ENCODE data around the gene ENAH.

Gene ENAH

DNA sequence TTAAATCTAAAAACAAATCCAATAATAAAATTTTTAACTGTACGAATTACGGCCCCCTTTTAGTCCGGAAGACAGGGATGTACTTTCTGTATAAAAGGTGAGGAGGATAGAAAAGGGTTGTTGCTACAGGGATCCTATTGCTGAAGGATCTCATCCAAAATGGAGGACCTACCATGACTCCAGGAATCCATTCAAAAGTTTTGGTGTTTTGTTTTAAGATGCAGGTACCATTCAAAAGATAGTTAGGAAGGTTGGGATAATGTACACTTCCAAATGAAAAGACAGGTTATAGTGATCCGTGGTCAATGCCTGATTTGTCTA lies 1.3 kb upstream of the ENAH start:
- H3K27ac ChIP-seq = peak overlapping the region; percentile 92
- in situ Hi-C loops (cut with HindIII; ENCODE audit: low pct_ligation_motif_present, low sequenced_read_pairs) = no loop called here

DNA sequence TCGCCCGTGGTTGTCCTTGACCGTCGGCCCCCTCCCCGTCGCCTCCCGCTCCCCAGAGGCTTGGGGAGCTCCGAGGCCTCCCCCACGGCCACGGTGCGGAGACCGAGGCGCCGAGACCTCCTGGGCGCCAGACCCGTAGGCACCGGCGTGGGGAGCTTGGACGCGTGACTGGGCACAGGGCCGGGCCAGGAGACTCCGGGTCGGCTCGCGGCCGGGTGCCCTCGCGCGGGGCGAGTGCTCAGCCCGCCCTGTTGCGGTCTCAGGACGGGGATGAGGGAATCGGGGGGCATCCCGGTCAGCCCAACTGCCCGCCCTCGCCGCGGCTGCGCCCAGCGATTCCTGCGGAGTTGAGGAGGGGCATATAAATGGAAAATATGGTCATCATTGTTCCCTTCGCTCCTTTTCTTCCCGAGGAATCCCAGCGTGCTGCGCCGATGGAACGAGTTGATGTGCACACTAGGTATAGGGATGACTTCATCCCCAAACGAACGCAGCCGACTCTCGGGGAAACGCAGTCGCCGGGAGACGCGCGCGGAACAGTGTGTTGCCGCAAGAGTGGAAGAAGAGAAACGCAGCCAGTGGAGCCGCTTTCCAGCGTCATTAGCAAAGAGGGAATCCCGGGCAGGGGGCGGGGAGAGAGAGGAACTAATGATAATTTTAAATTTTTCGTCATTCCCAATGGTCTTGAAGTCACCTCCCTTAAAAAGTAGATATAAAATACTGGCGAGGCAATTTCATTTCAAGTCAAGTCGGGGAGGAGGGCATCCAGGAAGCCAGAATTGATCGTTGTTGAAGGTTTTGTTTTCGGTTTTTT lies 747 bp upstream of the ENAH start:
- in situ Hi-C loops (cut with HindIII; ENCODE audit: low pct_ligation_motif_present, low sequenced_read_pairs) = no loop called here
- peak; percentile 80 for DNase-seq
- Histone ChIP-seq H3K27ac (peak overlapping the region; percentile 92), H3K36me3 (replicated peaks) (no peaks in the 10 kb centered on the region), H3K4me3 (ENCODE audit: low read depth, low read length) (peak overlapping the region; percentile 83), H3K27me3 (replicated peaks) (no peaks in the 10 kb centered on the region)
- TF ChIP-seq CTCF (IDR thresholded peaks at IDR 0.05; ENCODE audit: low read depth, low read length, missing control alignments) = no peak

More for the DNA sequence above, 1.3 kb upstream of the ENAH start:
- Histone ChIP-seq H3K4me3 (ENCODE audit: low read depth, low read length) (peak overlapping the region; percentile 83), H3K27me3 (replicated peaks) (no peaks in the 10 kb centered on the region), H3K36me3 (replicated peaks) (no peaks in the 10 kb centered on the region)
- peak; percentile 6 for DNase-seq
- TF ChIP-seq CTCF (IDR thresholded peaks at IDR 0.05; ENCODE audit: low read depth, low read length, missing control alignments) = no peak

DNA sequence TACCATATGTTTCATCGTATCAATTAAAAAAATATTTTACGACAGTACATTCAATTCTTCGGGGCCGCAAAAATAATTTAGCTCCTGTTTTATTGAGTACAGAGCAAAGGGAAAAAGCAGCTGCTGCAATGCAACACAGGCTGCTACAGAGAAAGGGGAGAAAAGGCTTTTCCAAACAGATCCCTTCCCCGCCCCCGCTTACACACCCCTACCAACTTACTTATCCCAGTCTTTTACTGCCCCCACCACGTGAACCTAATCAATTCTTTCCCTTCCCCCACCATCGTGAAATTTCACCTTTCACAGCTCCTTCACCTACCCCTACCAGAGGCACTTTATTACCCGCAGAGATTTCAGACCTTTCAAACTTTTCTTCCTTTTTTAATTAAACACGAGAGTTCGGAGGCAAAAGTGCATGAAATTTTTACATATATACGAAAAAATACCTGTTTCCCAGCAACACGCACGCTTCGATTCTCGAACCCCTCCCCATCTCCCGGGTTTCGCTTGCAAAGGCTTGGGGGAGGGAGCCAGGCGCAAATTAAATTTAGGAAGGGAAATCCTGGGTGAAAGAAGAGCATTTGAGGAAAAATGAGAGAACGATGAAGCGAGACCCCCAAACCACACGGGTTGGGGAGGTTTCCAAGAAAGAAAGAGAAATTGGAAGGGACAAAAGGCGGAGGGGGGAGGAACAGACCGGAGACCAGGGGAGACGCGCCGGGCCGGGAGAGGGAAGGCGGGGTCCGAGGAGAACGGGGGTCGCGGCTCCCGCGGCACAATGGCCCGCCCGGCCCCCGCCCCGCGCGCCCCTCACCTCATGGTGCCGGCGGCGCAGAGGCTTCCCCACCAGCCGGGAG lies 823 bp downstream of the ENAH start:
- no peaks in the 10 kb centered on the region for H3K36me3 ChIP-seq (replicated peaks)
- H3K27me3 ChIP-seq (replicated peaks) = no peaks in the 10 kb centered on the region
- H3K27ac ChIP-seq = peak overlapping the region; percentile 81
- DNase-seq = no peak
- TF ChIP-seq CTCF (IDR thresholded peaks at IDR 0.05; ENCODE audit: low read depth, low read length, missing control alignments) = no peak
- in situ Hi-C loops (cut with HindIII; ENCODE audit: low pct_ligation_motif_present, low sequenced_read_pairs) = no loop called here
- peak overlapping the region; percentile 83 for H3K4me3 ChIP-seq (ENCODE audit: low read depth, low read length)

- DNase-seq = no peak
- Histone ChIP-seq H3K27me3 (replicated peaks) (no peaks in the 10 kb centered on the region), H3K36me3 (replicated peaks) (no peaks in the 10 kb centered on the region), H3K27ac (peak overlapping the region; percentile 81), H3K4me3 (ENCODE audit: low read depth, low read length) (peak overlapping the region; percentile 83)
- in situ Hi-C loops (cut with HindIII; ENCODE audit: low pct_ligation_motif_present, low sequenced_read_pairs) = no loop called here
- no peak for TF ChIP-seq CTCF (IDR thresholded peaks at IDR 0.05; ENCODE audit: low read depth, low read length, missing control alignments)
These were observed 1.5 kb downstream of the ENAH start for GRCh38 chr1:225651376-225651871.

DNA sequence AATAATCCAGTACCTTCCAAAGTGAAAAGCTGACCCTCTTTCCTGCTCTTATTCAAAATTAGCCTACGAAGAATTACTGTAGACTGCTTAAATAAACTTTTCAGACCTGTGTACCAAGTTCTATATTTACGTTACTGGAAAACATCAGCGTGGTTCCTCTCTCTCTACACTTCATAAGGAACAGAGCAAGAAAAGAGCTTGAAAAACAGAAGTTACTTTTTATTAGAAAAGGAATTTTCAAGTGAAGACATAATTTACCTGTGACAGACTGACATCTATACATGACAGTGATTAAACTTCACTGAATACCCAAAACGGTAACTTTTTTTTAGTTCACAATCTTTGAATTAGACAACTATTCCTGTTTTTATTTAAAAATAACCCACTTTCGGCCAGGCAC lies 2.7 kb downstream of the ENAH start:
- in situ Hi-C loops (cut with HindIII; ENCODE audit: low pct_ligation_motif_present, low sequenced_read_pairs) = no loop called here
- Histone ChIP-seq H3K27me3 (replicated peaks) (no peaks in the 10 kb centered on the region), H3K27ac (no peak overlapping the region), H3K4me3 (ENCODE audit: low read depth, low read length) (peak overlapping the region; percentile 83), H3K36me3 (replicated peaks) (no peaks in the 10 kb centered on the region)
- DNase-seq = no peak
- TF ChIP-seq CTCF (IDR thresholded peaks at IDR 0.05; ENCODE audit: low read depth, low read length, missing control alignments) = no peak

All from brain microvascular endothelial cell (primary cell).